Transverse colon (tissue), 4 donors: ENCODE measurements around the gene HRK. TPM values are rescaled to one million over a fixed set of nuclear protein-coding genes. Genes with fewer than 3 reads are reported as not detected.

Experiments
- DNase-seq: peaks from one replicate; pipeline ENCODE4 v3.0.0-alpha.2; 2019
- H3K27ac ChIP-seq, 4 donors: fragments of 200-600 bp; sonication (generic); 2 replicates each; pipeline ENCODE4 v1.5.1; 2016 to 2018; ENCODE audit warnings: inconsistent platforms in 4 of 4
- H3K27me3 ChIP-seq: fragments of 200-600 bp; sonication (generic); 2 replicates; pipeline ENCODE4 v1.5.1; 2017; ENCODE audit warnings: inconsistent platforms
- H3K36me3 ChIP-seq, 4 donors: fragments of 200-600 bp; sonication (generic); 2 replicates each; pipeline ENCODE4 v1.5.1; 2017 to 2019; ENCODE audit warnings: inconsistent platforms in 4 of 4
- H3K4me1 ChIP-seq, 4 donors: fragments of 200-600 bp; sonication (generic); 2 replicates each; pipeline ENCODE4 v1.5.1; 2017 to 2020; ENCODE audit warnings: inconsistent platforms in 4 of 4
- H3K4me3 ChIP-seq, 4 donors: fragments of 200-600 bp; sonication (generic); 1 replicate in 1 of 4; 2 replicates in 3 of 4; pipeline versions ENCODE4 v1.5.1 to v1.6.1; 2017 to 2019; ENCODE audit warnings: inconsistent platforms in 4 of 4
- H3K9me3 ChIP-seq, 2 donors: fragments of 200-600 bp; sonication (generic); 2 replicates each; pipeline ENCODE4 v1.5.1; 2017 to 2019; ENCODE audit warnings: inconsistent platforms in 2 of 2
- EP300 ChIP-seq: sonication (generic); formaldehyde crosslinking; IDR thresholded peaks from one replicate; pipeline ENCODE4 v1.6.1; 2017; ENCODE audit warnings: antibody characterized with exemption, low read depth
- POLR2A ChIP-seq: fragments of 450-650 bp; IDR thresholded peaks from one replicate; pipeline ENCODE4 v1.6.1; 2016; ENCODE audit warnings: antibody characterized with exemption, mild to moderate bottlenecking, moderate library complexity
- POLR2AphosphoS5 ChIP-seq, 3 donors: sonication (generic); formaldehyde crosslinking; IDR thresholded peaks; one replicate each; pipeline ENCODE4 v1.6.1; 2016; ENCODE audit warnings: antibody characterized with exemption in 3 of 3
- WGBS, 2 donors: methylation state at CpG; one replicate each; pipeline ENCODE4 v1.1.5; 2018; ENCODE audit warnings: low coverage in 1 of 2; 5-methylcytosine and 5-hydroxymethylcytosine counted together
- in situ Hi-C, 4 donors: fragments of 200-750 bp; cut with MboI; loops; one replicate each; pipeline versions ENCODE4 v1.15.0 to v1.15.1; 2017; ENCODE audit warnings: low sequenced_read_pairs in 3 of 4, low pct_ligation_motif_present in 1 of 4, low pct_unique_long_range_greater_than_20kb in 1 of 4
- intact Hi-C: fragments of 100-400 bp; cut with DNase I; formaldehyde crosslinking; loops from one replicate; pipeline ENCODE4 v1.15.1; 2023; ENCODE audit warnings: low total_unique reads
- total RNA-seq, 4 donors: library from RNA; depleted of rRNA; stranded (reverse); fragments of >200 nt; gene quantifications; one replicate each; pipeline ENCODE4 v1.1.0, GENCODE V29; 2016
- TF ChIP-seq, protein P1 (sequence below), 5 experiments: fragments of 200-600 bp in 3 of 5; fragments of 450-650 bp in 2 of 5; sonication (generic) in 3 of 5; IDR thresholded peaks; 1 replicate in 2 of 5; 2 replicates in 3 of 5; pipeline ENCODE4 v1.5.1; 2016 to 2017; ENCODE audit warnings: antibody characterized with exemption in 5 of 5, inconsistent platforms in 3 of 5, mild to moderate bottlenecking in 2 of 5, moderate library complexity in 1 of 5

The HRK gene
- total RNA-seq, 4 donors from 2014 or later: 0.48 TPM; not detected in 3

DNA sequence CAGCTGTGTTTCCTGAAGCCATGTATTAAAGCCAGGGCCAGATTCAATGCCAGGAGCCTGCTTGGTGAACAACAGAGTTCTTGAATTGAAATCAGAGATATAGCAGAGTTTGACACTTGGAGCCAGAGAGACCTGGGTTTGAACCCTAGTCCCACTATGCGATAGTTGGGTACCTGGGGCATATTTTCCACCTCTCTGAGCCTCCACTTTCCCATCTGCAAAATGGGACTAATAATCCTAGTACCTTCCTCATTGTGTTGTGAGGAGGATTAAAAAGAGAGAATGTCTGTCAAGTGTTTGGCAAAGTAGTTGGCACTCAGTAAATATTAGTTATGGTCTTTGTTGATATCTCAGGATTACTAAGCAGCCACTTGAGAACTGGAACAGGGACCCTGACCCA, 6.0 kb upstream of the HRK start:
- Histone ChIP-seq H3K4me1 (peaks cover 0 to 5% (median 2%) of the 10 kb centered on the region in 4 donors), H3K27me3 (peaks cover 28% of the 10 kb centered on the region), H3K9me3 (no peaks in the 10 kb centered on the region), H3K4me3 (no peak overlapping the region), H3K27ac (no peak overlapping the region), H3K36me3 (no peaks in the 10 kb centered on the region)
- no peak for TF ChIP-seq POLR2A
- TF ChIP-seq, protein P1, sequence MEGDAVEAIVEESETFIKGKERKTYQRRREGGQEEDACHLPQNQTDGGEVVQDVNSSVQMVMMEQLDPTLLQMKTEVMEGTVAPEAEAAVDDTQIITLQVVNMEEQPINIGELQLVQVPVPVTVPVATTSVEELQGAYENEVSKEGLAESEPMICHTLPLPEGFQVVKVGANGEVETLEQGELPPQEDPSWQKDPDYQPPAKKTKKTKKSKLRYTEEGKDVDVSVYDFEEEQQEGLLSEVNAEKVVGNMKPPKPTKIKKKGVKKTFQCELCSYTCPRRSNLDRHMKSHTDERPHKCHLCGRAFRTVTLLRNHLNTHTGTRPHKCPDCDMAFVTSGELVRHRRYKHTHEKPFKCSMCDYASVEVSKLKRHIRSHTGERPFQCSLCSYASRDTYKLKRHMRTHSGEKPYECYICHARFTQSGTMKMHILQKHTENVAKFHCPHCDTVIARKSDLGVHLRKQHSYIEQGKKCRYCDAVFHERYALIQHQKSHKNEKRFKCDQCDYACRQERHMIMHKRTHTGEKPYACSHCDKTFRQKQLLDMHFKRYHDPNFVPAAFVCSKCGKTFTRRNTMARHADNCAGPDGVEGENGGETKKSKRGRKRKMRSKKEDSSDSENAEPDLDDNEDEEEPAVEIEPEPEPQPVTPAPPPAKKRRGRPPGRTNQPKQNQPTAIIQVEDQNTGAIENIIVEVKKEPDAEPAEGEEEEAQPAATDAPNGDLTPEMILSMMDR (IDR thresholded peaks at IDR 0.05): no peak
- intact Hi-C loops: no loop called here
- WGBS, 2 donors: 95% methylated on average over 1 of the region's 1 CpG; no CpG with 5 or more reads in 1 of the 2 donors
- in situ Hi-C loops: no loop called here
- no peak for DNase-seq

DNA sequence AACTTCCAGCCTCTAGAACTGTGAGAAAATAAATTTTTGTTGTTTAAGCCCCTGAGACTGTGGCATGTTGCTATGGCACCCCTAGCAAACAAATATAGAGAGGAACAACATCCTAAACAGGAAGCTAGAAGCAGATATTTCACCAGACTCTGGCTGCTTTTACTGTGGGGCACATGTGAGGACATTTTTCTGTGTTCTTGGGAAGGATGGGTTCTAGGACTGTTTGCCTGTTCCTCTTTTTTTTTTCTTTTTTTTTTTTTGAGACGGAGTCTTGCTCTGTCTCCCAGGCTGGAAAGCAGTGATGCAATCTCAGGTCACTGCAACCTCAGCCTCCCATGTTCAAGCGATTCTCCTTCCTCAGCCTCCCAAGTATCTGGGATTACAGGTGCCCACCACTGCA, 4.2 kb upstream of the HRK start:
- H3K4me1 ChIP-seq: peaks cover 10 to 18% (median 14%) of the 10 kb centered on the region in 4 donors
- H3K27ac ChIP-seq: no peak overlapping the region
- TF ChIP-seq EP300 (no peak), POLR2A (no peak), POLR2AphosphoS5 (IDR thresholded peaks at IDR 0.05) (no peak)
- TF ChIP-seq, protein P1 (IDR thresholded peaks at IDR 0.05): no peak
- peaks cover 45% of the 10 kb centered on the region for H3K27me3 ChIP-seq
- in situ Hi-C loops (no loop called here), intact Hi-C loops (no loop called here)
- no peaks in the 10 kb centered on the region for H3K9me3 ChIP-seq
- DNase-seq: no peak
- WGBS, 2 donors: 50 to 69% methylated on average over 1 to 2 of the region's 2 CpGs
- H3K36me3 ChIP-seq: no peaks in the 10 kb centered on the region
- H3K4me3 ChIP-seq: no peak overlapping the region

DNA sequence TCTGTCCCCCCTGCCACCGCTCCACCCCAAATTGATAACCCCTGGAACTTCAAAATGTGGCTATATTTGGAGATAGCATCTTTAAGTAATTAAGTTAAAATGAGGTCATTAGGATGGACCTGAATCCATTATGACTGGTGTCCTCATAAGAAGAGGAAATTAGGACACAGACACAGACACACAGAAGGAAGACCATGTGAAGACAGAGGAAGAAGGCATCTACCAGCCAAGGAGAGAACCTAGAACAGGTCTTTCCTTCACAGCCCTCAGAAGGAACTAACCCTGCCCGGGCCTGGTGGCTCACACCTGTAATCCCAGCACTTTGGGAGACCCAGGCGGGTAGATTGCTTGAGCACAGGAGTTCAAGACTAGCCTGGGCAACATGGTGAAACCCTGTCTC, 3.6 kb upstream of the HRK start:
- in situ Hi-C loops: no loop called here
- no peaks in the 10 kb centered on the region for H3K36me3 ChIP-seq
- 75 to 85% methylated on average over 2 to 3 of the region's 3 CpGs for WGBS, 2 donors
- DNase-seq: no peak
- TF ChIP-seq, protein P1 (IDR thresholded peaks at IDR 0.05): no peak
- TF ChIP-seq POLR2AphosphoS5 (IDR thresholded peaks at IDR 0.05) (no peak), EP300 (no peak), POLR2A (no peak)
- H3K9me3 ChIP-seq: no peaks in the 10 kb centered on the region
- no peak overlapping the region for H3K27ac ChIP-seq
- H3K4me1 ChIP-seq: peaks cover 10 to 24% (median 18%) of the 10 kb centered on the region in 4 donors
- peaks cover 51% of the 10 kb centered on the region for H3K27me3 ChIP-seq
- H3K4me3 ChIP-seq: no peak overlapping the region
- intact Hi-C loops: no loop called here

DNA sequence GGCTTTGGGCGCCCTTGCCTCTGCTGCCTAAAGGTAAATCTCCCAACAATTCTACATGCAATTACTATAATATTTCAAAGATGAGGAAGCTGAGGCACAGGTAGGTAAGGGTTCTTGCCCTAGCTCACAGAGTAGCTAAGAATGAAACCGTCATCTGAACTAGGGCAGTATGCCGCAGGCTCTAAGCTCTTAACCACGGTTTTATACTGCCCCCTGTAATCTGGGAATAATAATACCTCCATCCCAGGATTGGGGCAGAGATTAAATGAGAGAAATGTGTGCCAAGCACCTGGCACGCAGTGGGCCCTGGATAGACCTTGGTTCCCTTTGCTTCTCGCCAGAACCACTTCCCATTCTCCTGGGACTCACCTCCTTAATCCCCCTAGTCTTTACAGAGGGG, 1.5 kb upstream of the HRK start:
- DNase-seq: no peak
- H3K27me3 ChIP-seq: peaks cover 73% of the 10 kb centered on the region
- intact Hi-C loops: no loop called here
- H3K4me3 ChIP-seq: no peak overlapping the region
- WGBS, 2 donors: 26% methylated on average over 6 of the region's 6 CpGs; no CpG with 5 or more reads in 1 of the 2 donors
- H3K36me3 ChIP-seq: no peaks in the 10 kb centered on the region
- peaks cover 10 to 41% (median 33%) of the 10 kb centered on the region in 4 donors for H3K4me1 ChIP-seq
- no peak overlapping the region for H3K27ac ChIP-seq
- no peaks in the 10 kb centered on the region for H3K9me3 ChIP-seq
- TF ChIP-seq POLR2A: no peak
- TF ChIP-seq EP300: no peak
- TF ChIP-seq, protein P1 (IDR thresholded peaks at IDR 0.05): no peak
- no peak for TF ChIP-seq POLR2AphosphoS5 (IDR thresholded peaks at IDR 0.05)
- in situ Hi-C loops: no loop called here
